H9 (cell line): ENCODE data around the gene COPG1. TPM values are rescaled to one million over a fixed set of nuclear protein-coding genes. Genes with fewer than 3 reads are reported as not detected.

Source experiments
- DNase-seq: peaks from one replicate; pipeline ENCODE4 v3.0.0-alpha.2; 2017
- H2AFZ ChIP-seq: one replicate; pipeline ENCODE4 v1.6.1; 2013; ENCODE audit warnings: mild to moderate bottlenecking, low read length, control low read depth, moderate library complexity
- H2AK5ac ChIP-seq: 2 replicates; pipeline ENCODE4 v1.6.1; 2013; ENCODE audit warnings: low read length, control low read depth, mixed read lengths; ENCODE audit not compliant: insufficient read length
- H2BK120ac ChIP-seq: one replicate; pipeline ENCODE4 v1.6.1; 2013; ENCODE audit warnings: low read depth, mild to moderate bottlenecking, low read length, control low read depth, inconsistent platforms; ENCODE audit not compliant: poor library complexity, severe bottlenecking
- H2BK12ac ChIP-seq: 2 replicates; pipeline ENCODE4 v1.6.1; 2013; ENCODE audit warnings: low read length, control low read depth, mixed read lengths, low read depth; ENCODE audit not compliant: insufficient read length
- H2BK15ac ChIP-seq: 2 replicates; pipeline ENCODE4 v1.6.1; 2013; ENCODE audit warnings: low read depth, low read length, control low read depth
- H2BK20ac ChIP-seq: one replicate; pipeline ENCODE4 v1.6.1; 2013; ENCODE audit warnings: low read depth, mild to moderate bottlenecking, low read length, control low read depth, inconsistent platforms; ENCODE audit not compliant: poor library complexity, severe bottlenecking
- H2BK5ac ChIP-seq: 2 replicates; pipeline ENCODE4 v1.6.1; 2013; ENCODE audit warnings: low read length, control low read depth, mixed read lengths; ENCODE audit not compliant: insufficient read length
- H3K14ac ChIP-seq: 2 replicates; pipeline ENCODE4 v1.6.1; 2013; ENCODE audit warnings: low read length, control low read depth; ENCODE audit not compliant: insufficient read depth
- H3K18ac ChIP-seq: 2 replicates; pipeline ENCODE4 v1.6.1; 2013; ENCODE audit warnings: low read depth, mild to moderate bottlenecking, mixed read lengths, low read length, control low read depth; ENCODE audit not compliant: insufficient read length
- H3K23ac ChIP-seq: 2 replicates; pipeline ENCODE4 v1.6.1; 2013; ENCODE audit warnings: low read length, control low read depth, mixed read lengths, low read depth; ENCODE audit not compliant: insufficient read length
- H3K23me2 ChIP-seq: 2 replicates; pipeline ENCODE4 v1.6.1; 2013; ENCODE audit warnings: low read depth, mild to moderate bottlenecking, mixed read lengths, low read length, control low read depth; ENCODE audit not compliant: insufficient read length, poor library complexity, severe bottlenecking
- H3K27ac ChIP-seq: 2 replicates; pipeline ENCODE4 v1.5.1; 2013; ENCODE audit warnings: low read length, control low read depth, mixed read lengths, low read depth; ENCODE audit not compliant: insufficient read length
- H3K27me3 ChIP-seq: 2 replicates; pipeline ENCODE4 v1.6.1; 2013; ENCODE audit warnings: low read length, control low read depth, inconsistent platforms; ENCODE audit not compliant: insufficient read depth
- H3K4ac ChIP-seq: 2 replicates; pipeline ENCODE4 v1.6.1; 2013; ENCODE audit warnings: low read depth, mild to moderate bottlenecking, control low read depth, inconsistent platforms, low read length, moderate library complexity
- H3K4me1 ChIP-seq: 2 replicates; pipeline ENCODE4 v1.6.1; 2013; ENCODE audit warnings: low read length, control low read depth, inconsistent platforms; ENCODE audit not compliant: insufficient read depth
- H3K4me2 ChIP-seq: 2 replicates; pipeline ENCODE4 v1.6.1; 2013; ENCODE audit warnings: low read length, control low read depth, mixed read lengths; ENCODE audit not compliant: insufficient read length, insufficient read depth
- H3K56ac ChIP-seq: 2 replicates; pipeline ENCODE4 v1.6.1; 2013; ENCODE audit warnings: low read depth, mild to moderate bottlenecking, mixed read lengths, low read length, control low read depth; ENCODE audit not compliant: insufficient read length
- H3K79me1 ChIP-seq: 2 replicates; pipeline ENCODE4 v1.6.1; 2013; ENCODE audit warnings: low read depth, mild to moderate bottlenecking, moderate library complexity, low read length, control low read depth, inconsistent platforms; ENCODE audit not compliant: insufficient read depth, poor library complexity, severe bottlenecking
- H3K79me2 ChIP-seq: 2 replicates; pipeline ENCODE4 v1.6.1; 2013; ENCODE audit warnings: low read length, control low read depth, inconsistent platforms; ENCODE audit not compliant: insufficient read depth
- H3K9ac ChIP-seq: 2 replicates; pipeline ENCODE4 v1.6.1; 2013; ENCODE audit warnings: low read length, control low read depth, mixed read lengths; ENCODE audit not compliant: insufficient read length; ENCODE audit errors: extremely low read depth
- H3K9me3 ChIP-seq: one replicate; pipeline ENCODE4 v1.6.1; 2013; ENCODE audit warnings: low read depth, low read length, inconsistent platforms; ENCODE audit not compliant: control insufficient read depth
- H3T11ph ChIP-seq: one replicate; pipeline ENCODE4 v1.6.1; 2013; ENCODE audit warnings: mild to moderate bottlenecking, low read length, control low read depth, inconsistent platforms
- H4K20me1 ChIP-seq: one replicate; pipeline ENCODE4 v1.6.1; 2013; ENCODE audit not compliant: control insufficient read depth, insufficient read length, insufficient read depth
- H4K5ac ChIP-seq: 2 replicates; pipeline ENCODE4 v1.6.1; 2013; ENCODE audit warnings: low read depth, mild to moderate bottlenecking, mixed read lengths, low read length, control low read depth; ENCODE audit not compliant: insufficient read length
- H4K8ac ChIP-seq: replicated peaks from 2 replicates; pipeline ENCODE4 v1.6.1; 2013; ENCODE audit warnings: low read length, control low read depth, mixed read lengths, low read depth; ENCODE audit not compliant: insufficient read length
- H4K91ac ChIP-seq: 2 replicates; pipeline ENCODE4 v1.6.1; 2013; ENCODE audit warnings: low read depth, mild to moderate bottlenecking, moderate library complexity, mixed read lengths, low read length, control low read depth; ENCODE audit not compliant: insufficient read length
- H3K27ac Mint-ChIP-seq, 3 experiments: 2 replicates in 2 of 3; 3 replicates in 1 of 3; pipeline ENCODE4 v1.8.0; 2020 to 2021; ENCODE audit warnings: mixed read lengths in 3 of 3, mild to moderate bottlenecking in 1 of 3, moderate library complexity in 1 of 3
- H3K27me3 Mint-ChIP-seq: 2 replicates; pipeline ENCODE4 v1.8.0; 2021; ENCODE audit warnings: low read depth, mild to moderate bottlenecking, moderate library complexity, mixed read lengths
- H3K36me3 Mint-ChIP-seq, 3 experiments: 2 replicates in 2 of 3; 3 replicates in 1 of 3; pipeline ENCODE4 v1.8.0; 2020 to 2021; ENCODE audit warnings: low read depth in 3 of 3, mixed read lengths in 3 of 3; ENCODE audit not compliant: insufficient read depth in 1 of 3
- H3K4me1 Mint-ChIP-seq, 2 experiments: 2 replicates each; pipeline ENCODE4 v1.8.0; 2020; ENCODE audit warnings: mixed read lengths in 2 of 2
- H3K4me3 Mint-ChIP-seq, 2 experiments: 2 replicates in 1 of 2; 3 replicates in 1 of 2; pipeline ENCODE4 v1.8.0; 2020 to 2021; ENCODE audit warnings: mild to moderate bottlenecking in 2 of 2, mixed read lengths in 2 of 2, moderate library complexity in 1 of 2
- H3K9me3 Mint-ChIP-seq, 2 experiments: 2 replicates in 1 of 2; 3 replicates in 1 of 2; pipeline ENCODE4 v1.8.0; 2020; ENCODE audit warnings: mild to moderate bottlenecking in 2 of 2, mixed read lengths in 2 of 2, moderate library complexity in 1 of 2
- WGBS: extraction: QIAGEN DNeasy Blood & Tissue Kit; methylation state at CpG from one replicate; pipeline ENCODE4 v1.1.7; 2013; ENCODE audit warnings: missing lambda C conversion rate, low lambda C conversion rate, mixed read lengths; ENCODE audit not compliant: insufficient read length; ENCODE audit errors: extremely low coverage; 5-methylcytosine and 5-hydroxymethylcytosine counted together
- total RNA-seq: library from RNA; stranded (reverse); gene quantifications from 2 replicates; pipeline ENCODE4 v1.2.1, GENCODE V29; 2021
- TF ChIP-seq, protein P1 (sequence below): fragments of 200-600 bp; sonication (generic); conservative IDR thresholded peaks from 3 replicates; pipeline ENCODE4 v1.8.0; 2021; ENCODE audit warnings: antibody characterized with exemption, mild to moderate bottlenecking

COPG1 gene
- total RNA-seq, 1 experiment from 2014 or later = 147 TPM

DNA sequence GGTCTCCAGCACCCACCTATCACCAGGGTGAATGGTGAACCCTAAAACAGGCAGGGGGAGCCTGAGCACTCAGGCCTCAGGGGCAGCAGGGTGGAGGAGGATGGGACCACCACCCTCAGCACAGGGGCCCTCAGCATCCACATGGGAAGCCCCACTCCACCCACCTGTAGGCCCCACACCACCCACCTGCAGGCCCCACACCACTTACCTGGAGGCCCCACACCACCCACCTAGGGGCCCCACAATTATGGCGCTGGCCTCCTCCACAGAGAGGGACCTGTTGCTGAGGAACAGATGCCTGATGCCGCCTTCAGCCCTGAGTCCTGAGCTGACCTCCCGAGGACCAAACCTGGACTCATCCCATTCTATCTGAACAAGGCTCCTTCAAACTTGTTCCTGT, 76.0 kb downstream of the COPG1 start:
- Histone ChIP-seq H2BK12ac (no peak overlapping the region), H2BK20ac (no peak overlapping the region), H4K91ac (no peak overlapping the region), H3K79me2 (no peaks in the 10 kb centered on the region), H3K23me2 (no peaks in the 10 kb centered on the region), H4K8ac (no peak overlapping the region), H3K14ac (no peak overlapping the region), H3T11ph (no peak overlapping the region), H3K4me2 (no peak overlapping the region), H2AFZ (no peak overlapping the region), H2BK120ac (no peak overlapping the region), H3K4me1 (no peaks in the 10 kb centered on the region), H3K23ac (no peak overlapping the region), H3K9me3 (no peaks in the 10 kb centered on the region), H3K27me3 (no peaks in the 10 kb centered on the region), H3K9ac (no peak overlapping the region), H3K4ac (no peak overlapping the region), H4K5ac (no peak overlapping the region), H4K20me1 (no peaks in the 10 kb centered on the region), H3K27ac (no peak overlapping the region), H3K18ac (no peak overlapping the region), H3K56ac (no peak overlapping the region), H2AK5ac (no peak overlapping the region), H2BK5ac (no peak overlapping the region), H2BK15ac (no peak overlapping the region), H3K79me1 (no peaks in the 10 kb centered on the region)
- WGBS = no CpG with 5 or more reads among the region's 3 CpGs
- DNase-seq = no peak
- Mint-ChIP-seq H3K9me3 (no peaks in the 10 kb centered on the region), H3K27ac (no peak overlapping the region), H3K4me1 (no peaks in the 10 kb centered on the region), H3K4me3 (no peak overlapping the region), H3K27me3 (no peaks in the 10 kb centered on the region; the same call in 1 of the 2 replicates), H3K36me3 (peaks cover 0 to 6% (median 0%) of the 10 kb centered on the region in 3 experiments; a peak in 3 of 7 replicates)
- TF ChIP-seq, protein P1, sequence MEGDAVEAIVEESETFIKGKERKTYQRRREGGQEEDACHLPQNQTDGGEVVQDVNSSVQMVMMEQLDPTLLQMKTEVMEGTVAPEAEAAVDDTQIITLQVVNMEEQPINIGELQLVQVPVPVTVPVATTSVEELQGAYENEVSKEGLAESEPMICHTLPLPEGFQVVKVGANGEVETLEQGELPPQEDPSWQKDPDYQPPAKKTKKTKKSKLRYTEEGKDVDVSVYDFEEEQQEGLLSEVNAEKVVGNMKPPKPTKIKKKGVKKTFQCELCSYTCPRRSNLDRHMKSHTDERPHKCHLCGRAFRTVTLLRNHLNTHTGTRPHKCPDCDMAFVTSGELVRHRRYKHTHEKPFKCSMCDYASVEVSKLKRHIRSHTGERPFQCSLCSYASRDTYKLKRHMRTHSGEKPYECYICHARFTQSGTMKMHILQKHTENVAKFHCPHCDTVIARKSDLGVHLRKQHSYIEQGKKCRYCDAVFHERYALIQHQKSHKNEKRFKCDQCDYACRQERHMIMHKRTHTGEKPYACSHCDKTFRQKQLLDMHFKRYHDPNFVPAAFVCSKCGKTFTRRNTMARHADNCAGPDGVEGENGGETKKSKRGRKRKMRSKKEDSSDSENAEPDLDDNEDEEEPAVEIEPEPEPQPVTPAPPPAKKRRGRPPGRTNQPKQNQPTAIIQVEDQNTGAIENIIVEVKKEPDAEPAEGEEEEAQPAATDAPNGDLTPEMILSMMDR = no peak
